ENCODE measurements around the gene IGF2BP1.

DNA sequence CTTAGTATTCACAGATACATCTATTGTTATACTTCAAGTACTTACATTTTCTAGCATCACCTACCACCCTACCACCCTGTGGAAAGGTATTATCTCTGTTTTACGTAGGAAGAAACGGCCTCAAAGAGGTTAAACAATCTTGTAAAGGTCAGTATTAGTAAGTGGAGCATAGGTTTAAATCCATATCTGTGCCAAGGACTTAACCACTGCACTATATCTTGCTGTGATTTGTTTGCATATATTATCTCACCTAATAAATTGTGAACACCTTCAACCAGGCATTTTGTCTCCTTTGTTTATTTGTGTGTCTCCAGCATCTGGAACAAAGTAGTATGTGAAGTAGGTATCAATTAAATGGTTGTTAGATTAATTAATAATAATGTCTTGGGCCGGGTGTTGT is 27.3 kb downstream of the IGF2BP1 start:
- TF ChIP-seq, protein P1, sequence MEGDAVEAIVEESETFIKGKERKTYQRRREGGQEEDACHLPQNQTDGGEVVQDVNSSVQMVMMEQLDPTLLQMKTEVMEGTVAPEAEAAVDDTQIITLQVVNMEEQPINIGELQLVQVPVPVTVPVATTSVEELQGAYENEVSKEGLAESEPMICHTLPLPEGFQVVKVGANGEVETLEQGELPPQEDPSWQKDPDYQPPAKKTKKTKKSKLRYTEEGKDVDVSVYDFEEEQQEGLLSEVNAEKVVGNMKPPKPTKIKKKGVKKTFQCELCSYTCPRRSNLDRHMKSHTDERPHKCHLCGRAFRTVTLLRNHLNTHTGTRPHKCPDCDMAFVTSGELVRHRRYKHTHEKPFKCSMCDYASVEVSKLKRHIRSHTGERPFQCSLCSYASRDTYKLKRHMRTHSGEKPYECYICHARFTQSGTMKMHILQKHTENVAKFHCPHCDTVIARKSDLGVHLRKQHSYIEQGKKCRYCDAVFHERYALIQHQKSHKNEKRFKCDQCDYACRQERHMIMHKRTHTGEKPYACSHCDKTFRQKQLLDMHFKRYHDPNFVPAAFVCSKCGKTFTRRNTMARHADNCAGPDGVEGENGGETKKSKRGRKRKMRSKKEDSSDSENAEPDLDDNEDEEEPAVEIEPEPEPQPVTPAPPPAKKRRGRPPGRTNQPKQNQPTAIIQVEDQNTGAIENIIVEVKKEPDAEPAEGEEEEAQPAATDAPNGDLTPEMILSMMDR (IDR thresholded peaks at IDR 0.05), result no peak
- TF ChIP-seq EP300 (IDR thresholded peaks at IDR 0.05), result no peak
- no peak for TF ChIP-seq POLR2A (IDR thresholded peaks at IDR 0.05)
- no peak for TF ChIP-seq POLR2AphosphoS5 (IDR thresholded peaks at IDR 0.05)

Data from suprapubic skin (tissue), 4 donors.